Measurements from ENCODE around the gene PPIF.
"Not testable (repeated sequence)": the region's sequence is repeated elsewhere in the genome, so short reads cannot be mapped to it uniquely, and the experiment has no call there.

The PPIF gene

GRCh38 chr10:79328737-79329504, 18.3 kb upstream of the PPIF start:
- Mint-ChIP-seq H3K4me3 (no peak overlapping the region), H3K4me1 (peaks cover 8% of the 10 kb centered on the region), H3K27ac (ENCODE audit: low read depth) (no peak overlapping the region), H3K27me3 (no peaks in the 10 kb centered on the region), H3K36me3 (ENCODE audit: insufficient read depth) (peaks cover under 1% of the 10 kb centered on the region), H3K9me3 (no peaks in the 10 kb centered on the region)
- DNase-seq (ENCODE audit: low spot score in 2 of 2): no peak
- no peak for ATAC-seq (replicated peaks; ENCODE audit: extremely low read depth, poor library complexity, severe bottlenecking)

GRCh38 chr10:79329529-79329928, 17.7 kb upstream of the PPIF start:
- H3K4me3 Mint-ChIP-seq: no peak overlapping the region
- no peak for ATAC-seq (replicated peaks; ENCODE audit: extremely low read depth, poor library complexity, severe bottlenecking)
- no peaks in the 10 kb centered on the region for H3K9me3 Mint-ChIP-seq
- H3K27ac Mint-ChIP-seq (ENCODE audit: low read depth): no peak overlapping the region
- peaks cover 8% of the 10 kb centered on the region for H3K4me1 Mint-ChIP-seq
- H3K36me3 Mint-ChIP-seq (ENCODE audit: insufficient read depth): peaks cover 2% of the 10 kb centered on the region
- H3K27me3 Mint-ChIP-seq: no peaks in the 10 kb centered on the region
- no peak for DNase-seq (ENCODE audit: low spot score in 2 of 2)

DNA sequence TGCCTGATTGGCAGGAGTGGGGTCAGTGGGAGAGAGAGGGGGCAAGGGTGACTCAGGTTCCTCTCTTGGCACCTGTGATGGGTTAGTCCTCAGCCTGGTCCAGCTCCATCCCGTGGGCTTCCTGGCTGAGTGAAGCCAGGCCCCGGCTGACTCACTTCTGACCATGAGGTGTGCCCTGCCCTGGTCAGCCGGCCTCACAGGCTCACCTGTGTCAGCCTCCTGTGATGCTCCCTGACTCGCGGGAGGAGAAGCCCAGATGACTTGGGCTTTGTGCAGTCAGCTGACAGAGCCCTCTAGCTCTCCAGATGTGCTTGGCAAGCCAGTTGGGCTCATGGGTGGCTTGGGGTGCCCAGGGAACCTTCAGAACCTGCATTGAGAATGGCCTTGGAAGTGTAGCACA, 16.0 kb upstream of the PPIF start:
- Mint-ChIP-seq H3K9me3 (no peaks in the 10 kb centered on the region), H3K4me3 (no peak overlapping the region), H3K36me3 (ENCODE audit: insufficient read depth) (peaks cover 2% of the 10 kb centered on the region), H3K27ac (ENCODE audit: low read depth) (peak overlapping the region; percentile 20), H3K4me1 (peaks cover 8% of the 10 kb centered on the region), H3K27me3 (no peaks in the 10 kb centered on the region)
- peak; percentile 11 for ATAC-seq (replicated peaks; ENCODE audit: extremely low read depth, poor library complexity, severe bottlenecking)
- no peak for DNase-seq (ENCODE audit: low spot score in 2 of 2)

- peak in 1 of 2 donors; percentile 46 for DNase-seq (ENCODE audit: low spot score in 2 of 2)
- Mint-ChIP-seq H3K9me3 (no peaks in the 10 kb centered on the region), H3K27me3 (no peaks in the 10 kb centered on the region), H3K4me1 (peaks cover 8% of the 10 kb centered on the region), H3K27ac (ENCODE audit: low read depth) (peak overlapping the region; percentile 20), H3K4me3 (no peak overlapping the region), H3K36me3 (ENCODE audit: insufficient read depth) (peaks cover 2% of the 10 kb centered on the region)
- ATAC-seq (replicated peaks; ENCODE audit: extremely low read depth, poor library complexity, severe bottlenecking): peak; percentile 90
Measured at GRCh38 chr10:79331709-79332108, 15.6 kb upstream of the PPIF start.

DNA sequence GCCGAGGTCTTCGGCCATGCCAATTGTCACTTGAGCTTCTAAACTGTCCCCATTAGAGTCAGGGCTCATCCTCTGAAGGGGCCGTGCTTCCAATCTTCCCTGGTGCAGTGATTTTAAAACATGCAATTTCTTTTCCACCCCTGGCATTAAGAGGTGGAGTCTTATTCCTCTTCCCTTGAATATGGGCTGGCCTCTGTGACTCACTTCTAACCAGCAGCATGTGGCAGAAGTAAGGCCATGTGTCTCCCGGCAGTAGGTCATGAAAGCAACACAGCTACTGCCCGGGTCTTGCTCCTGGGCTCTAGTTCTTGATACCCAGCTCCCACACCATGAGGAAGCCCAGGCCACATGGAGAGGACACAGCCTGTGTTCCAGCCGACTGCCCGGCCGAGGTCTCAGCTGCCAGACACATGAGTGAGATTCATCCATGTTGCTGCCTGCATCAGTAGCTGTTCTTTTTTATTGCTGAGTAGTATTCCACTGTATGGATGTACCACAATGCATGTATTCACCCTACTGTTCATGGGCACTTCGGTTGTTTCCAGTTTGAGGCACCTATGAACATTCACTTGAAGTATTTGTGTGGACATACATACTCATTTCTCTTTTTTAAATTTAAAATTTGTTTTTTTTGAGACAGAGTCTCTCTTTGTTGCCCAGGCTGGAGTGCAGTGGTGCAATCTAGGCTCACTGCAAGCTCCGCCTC, 14.5 kb upstream of the PPIF start:
- not testable (repeated sequence) for H3K27me3 Mint-ChIP-seq
- H3K4me1 Mint-ChIP-seq: peaks cover 12% of the 10 kb centered on the region

GRCh38 chr10:79333513-79333912, 13.8 kb upstream of the PPIF start:
- no peaks in the 10 kb centered on the region for H3K9me3 Mint-ChIP-seq
- no peak for DNase-seq (ENCODE audit: low spot score in 2 of 2)
- no peaks in the 10 kb centered on the region for H3K27me3 Mint-ChIP-seq
- ATAC-seq (replicated peaks; ENCODE audit: extremely low read depth, poor library complexity, severe bottlenecking): no peak
- H3K4me3 Mint-ChIP-seq: no peak overlapping the region
- peaks cover 12% of the 10 kb centered on the region for H3K4me1 Mint-ChIP-seq
- no peak overlapping the region for H3K27ac Mint-ChIP-seq (ENCODE audit: low read depth)
- peaks cover 2% of the 10 kb centered on the region for H3K36me3 Mint-ChIP-seq (ENCODE audit: insufficient read depth)

More for the DNA sequence above, 14.5 kb upstream of the PPIF start:
- H3K36me3 Mint-ChIP-seq (ENCODE audit: insufficient read depth); DNase-seq (ENCODE audit: low spot score in 2 of 2); H3K4me3 Mint-ChIP-seq; H3K9me3 Mint-ChIP-seq; ATAC-seq (replicated peaks; ENCODE audit: extremely low read depth, poor library complexity, severe bottlenecking); H3K27ac Mint-ChIP-seq (ENCODE audit: low read depth): not testable (repeated sequence)

DNA sequence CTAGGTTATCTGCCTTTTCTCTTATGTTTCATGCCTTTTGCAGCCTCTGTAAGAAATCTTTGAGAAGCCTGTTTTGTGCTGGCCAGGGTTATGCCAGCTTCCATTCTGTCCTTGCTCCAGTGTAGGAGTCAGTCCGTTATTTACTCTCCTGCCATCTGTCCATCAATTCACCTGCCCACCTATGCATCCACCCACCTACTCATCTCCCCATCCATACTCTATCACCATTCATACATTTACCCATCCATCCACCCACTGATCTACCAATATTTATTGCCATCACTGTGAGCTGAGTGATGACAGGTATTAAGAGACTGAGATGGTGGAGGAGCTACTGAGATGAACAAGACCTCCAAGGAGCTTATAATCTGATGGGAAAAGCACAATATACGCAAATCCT, 12.7 kb upstream of the PPIF start:
- Mint-ChIP-seq H3K4me1 (peaks cover 12% of the 10 kb centered on the region), H3K27ac (ENCODE audit: low read depth) (no peak overlapping the region), H3K36me3 (ENCODE audit: insufficient read depth) (peaks cover 4% of the 10 kb centered on the region), H3K4me3 (no peak overlapping the region), H3K9me3 (no peaks in the 10 kb centered on the region), H3K27me3 (no peaks in the 10 kb centered on the region)
- no peak for DNase-seq (ENCODE audit: low spot score in 2 of 2)
- no peak for ATAC-seq (replicated peaks; ENCODE audit: extremely low read depth, poor library complexity, severe bottlenecking)

GRCh38 chr10:79335094-79335469, 12.2 kb upstream of the PPIF start:
- Mint-ChIP-seq H3K27ac (ENCODE audit: low read depth) (no peak overlapping the region), H3K4me3 (no peak overlapping the region)

DNA sequence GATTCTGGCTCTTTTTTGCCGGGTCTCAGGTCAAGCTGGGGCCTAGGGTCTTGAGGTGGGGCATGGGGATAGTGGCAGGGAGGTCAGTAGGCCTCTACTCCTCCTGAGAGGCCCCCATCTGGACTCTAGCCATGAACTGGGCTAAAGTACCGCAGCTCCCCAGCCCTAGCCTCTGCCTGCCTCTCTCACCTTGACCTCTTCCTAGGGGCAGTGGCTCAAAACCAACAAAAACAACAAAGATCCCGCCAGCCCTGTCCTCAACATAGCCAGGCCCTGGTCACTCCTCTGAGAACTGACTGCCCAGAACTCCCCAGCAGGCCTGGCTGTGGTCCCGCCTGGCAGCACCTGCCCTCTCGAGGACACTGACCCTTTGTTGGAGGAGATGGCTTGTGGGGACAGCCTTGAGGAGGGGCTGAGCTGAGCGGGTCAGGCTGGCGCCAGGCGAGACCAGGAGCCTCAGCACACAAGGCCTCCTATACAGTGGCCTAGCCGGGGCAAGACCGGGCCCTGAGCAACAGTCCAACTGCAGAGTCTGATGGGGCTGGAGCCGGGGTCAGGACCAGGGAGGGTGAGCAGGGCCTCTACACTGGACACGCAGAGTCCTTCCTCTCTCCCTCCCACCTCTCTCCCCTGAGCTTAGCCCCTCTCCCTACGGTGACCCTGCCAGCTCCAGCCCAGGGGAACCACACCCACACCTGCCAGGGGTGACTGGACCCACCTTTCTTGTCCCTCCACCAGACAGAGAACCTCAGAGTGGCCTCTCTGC, 11.6 kb upstream of the PPIF start:
- ATAC-seq (replicated peaks; ENCODE audit: extremely low read depth, poor library complexity, severe bottlenecking) (no peak), DNase-seq (ENCODE audit: low spot score in 2 of 2) (no peak)
- H3K4me1 Mint-ChIP-seq: peaks cover 12% of the 10 kb centered on the region
- no peaks in the 10 kb centered on the region for H3K27me3 Mint-ChIP-seq
- no peaks in the 10 kb centered on the region for H3K9me3 Mint-ChIP-seq
- H3K36me3 Mint-ChIP-seq (ENCODE audit: insufficient read depth): peaks cover 4% of the 10 kb centered on the region
- no peak overlapping the region for H3K27ac Mint-ChIP-seq (ENCODE audit: low read depth)
- no peak overlapping the region for H3K4me3 Mint-ChIP-seq

More at GRCh38 chr10:79335094-79335469, 12.2 kb upstream of the PPIF start:
- Mint-ChIP-seq H3K4me1 (peaks cover 12% of the 10 kb centered on the region), H3K9me3 (no peaks in the 10 kb centered on the region), H3K36me3 (ENCODE audit: insufficient read depth) (peaks cover 4% of the 10 kb centered on the region), H3K27me3 (no peaks in the 10 kb centered on the region)
- ATAC-seq (replicated peaks; ENCODE audit: extremely low read depth, poor library complexity, severe bottlenecking) (no peak), DNase-seq (ENCODE audit: low spot score in 2 of 2) (no peak)

GRCh38 chr10:79336276-79336675, 11.0 kb upstream of the PPIF start:
- peaks cover 4% of the 10 kb centered on the region for H3K36me3 Mint-ChIP-seq (ENCODE audit: insufficient read depth)
- no peaks in the 10 kb centered on the region for H3K27me3 Mint-ChIP-seq
- no peak for DNase-seq (ENCODE audit: low spot score in 2 of 2)
- peaks cover 12% of the 10 kb centered on the region for H3K4me1 Mint-ChIP-seq
- H3K9me3 Mint-ChIP-seq: no peaks in the 10 kb centered on the region
- ATAC-seq (replicated peaks; ENCODE audit: extremely low read depth, poor library complexity, severe bottlenecking): no peak
- no peak overlapping the region for H3K4me3 Mint-ChIP-seq
- H3K27ac Mint-ChIP-seq (ENCODE audit: low read depth): no peak overlapping the region

DNA sequence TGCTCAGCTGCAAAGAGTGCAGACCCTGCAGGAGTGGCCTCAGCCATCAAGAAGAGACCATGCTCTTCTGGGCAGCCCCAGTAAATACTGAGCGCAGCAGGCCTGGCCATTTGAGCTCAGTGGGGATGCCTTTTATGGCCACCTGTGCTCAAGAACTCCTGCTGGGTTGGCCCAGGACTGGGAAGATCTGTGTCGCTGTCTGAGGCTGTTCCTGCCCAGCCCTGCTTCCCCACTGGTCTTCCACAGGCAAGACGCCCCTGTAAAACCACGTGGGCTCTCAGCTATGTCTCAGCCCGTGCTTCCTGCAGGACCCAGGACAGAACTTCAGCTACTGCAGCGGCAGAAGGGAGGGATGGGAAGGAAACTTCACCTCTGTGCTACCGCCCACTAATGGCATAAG, 10.5 kb upstream of the PPIF start:
- H3K9me3 Mint-ChIP-seq: no peaks in the 10 kb centered on the region
- H3K27ac Mint-ChIP-seq (ENCODE audit: low read depth): no peak overlapping the region
- peaks cover 4% of the 10 kb centered on the region for H3K36me3 Mint-ChIP-seq (ENCODE audit: insufficient read depth)
- DNase-seq (ENCODE audit: low spot score in 2 of 2): no peak
- H3K27me3 Mint-ChIP-seq: no peaks in the 10 kb centered on the region
- H3K4me1 Mint-ChIP-seq: peaks cover 9% of the 10 kb centered on the region
- no peak for ATAC-seq (replicated peaks; ENCODE audit: extremely low read depth, poor library complexity, severe bottlenecking)
- H3K4me3 Mint-ChIP-seq: no peak overlapping the region

- not testable (repeated sequence) for H3K4me3 Mint-ChIP-seq; H3K27me3 Mint-ChIP-seq; ATAC-seq (replicated peaks; ENCODE audit: extremely low read depth, poor library complexity, severe bottlenecking); H3K9me3 Mint-ChIP-seq; DNase-seq (ENCODE audit: low spot score in 2 of 2); H3K27ac Mint-ChIP-seq (ENCODE audit: low read depth); H3K4me1 Mint-ChIP-seq; H3K36me3 Mint-ChIP-seq (ENCODE audit: insufficient read depth)
Measured at GRCh38 chr10:79337783-79338469, 9.3 kb upstream of the PPIF start.

Measured in central memory CD8-positive, alpha-beta T cell (primary cell).